Stomach (tissue), 4 donors: ENCODE data around the gene ICOS.

Source experiments
- POLR2A ChIP-seq, 4 donors: fragments of 450-650 bp; IDR thresholded peaks; one replicate each; pipeline ENCODE4 v1.6.1; 2016; ENCODE audit warnings: antibody characterized with exemption in 4 of 4, control low read depth in 2 of 4, mild to moderate bottlenecking in 1 of 4, moderate library complexity in 1 of 4
- POLR2AphosphoS5 ChIP-seq, 3 donors: sonication (generic); formaldehyde crosslinking; IDR thresholded peaks; one replicate each; pipeline ENCODE4 v1.6.1; 2016; ENCODE audit warnings: antibody characterized with exemption in 3 of 3

- TF ChIP-seq POLR2A (IDR thresholded peaks at IDR 0.05), result no peak
- TF ChIP-seq POLR2AphosphoS5 (IDR thresholded peaks at IDR 0.05), result no peak
These were observed 44.4 kb upstream of the ICOS start for GRCh38 chr2:203892207-203892606.
